Liver (tissue), 9 donors: ENCODE data around the gene NRM. TPM values are rescaled to one million over a fixed set of nuclear protein-coding genes. Genes with fewer than 3 reads are reported as not detected.

ENCODE experiments used
- DNase-seq: peaks from one replicate; pipeline ENCODE4 v3.0.0-alpha.2; 2017; ENCODE audit warnings: low spot score
- H3K27ac ChIP-seq, 2 donors: one replicate each; pipeline ENCODE4 v1.7.0; 2013; ENCODE audit warnings: inconsistent platforms in 2 of 2, low read length in 2 of 2, control low read depth in 1 of 2, low read depth in 1 of 2, mild to moderate bottlenecking in 1 of 2
- H3K27me3 ChIP-seq, 4 donors: one replicate each; pipeline versions ENCODE4 v1.6.1 to v1.7.0; 2013; ENCODE audit warnings: low read length in 3 of 4, inconsistent platforms in 1 of 4, mild to moderate bottlenecking in 1 of 4, moderate library complexity in 1 of 4; ENCODE audit not compliant: control insufficient read depth in 4 of 4, insufficient read depth in 4 of 4
- H3K36me3 ChIP-seq, 4 donors: one replicate each; pipeline versions ENCODE4 v1.6.1 to v1.7.0; 2013; ENCODE audit warnings: low read length in 3 of 4, mild to moderate bottlenecking in 3 of 4, low read depth in 1 of 4, moderate library complexity in 1 of 4; ENCODE audit not compliant: control insufficient read depth in 4 of 4, insufficient read depth in 3 of 4
- H3K4me1 ChIP-seq, 4 donors: one replicate each; pipeline versions ENCODE4 v1.6.1 to v1.7.0; 2013; ENCODE audit warnings: low read length in 3 of 4, mild to moderate bottlenecking in 3 of 4, moderate library complexity in 1 of 4; ENCODE audit not compliant: control insufficient read depth in 4 of 4, insufficient read depth in 4 of 4
- H3K4me3 ChIP-seq, 3 donors: one replicate each; pipeline versions ENCODE4 v1.6.1 to v1.7.0; 2013; ENCODE audit warnings: low read length in 3 of 3, control low read depth in 1 of 3, low read depth in 1 of 3, mild to moderate bottlenecking in 1 of 3
- H3K9ac ChIP-seq, 2 donors: one replicate each; pipeline ENCODE4 v1.7.0; 2013; ENCODE audit warnings: low read length in 2 of 2, mild to moderate bottlenecking in 2 of 2, moderate library complexity in 2 of 2, control low read depth in 1 of 2, low read depth in 1 of 2
- H3K9me3 ChIP-seq, 4 donors: one replicate each; pipeline versions ENCODE4 v1.6.1 to v1.7.0; 2013; ENCODE audit warnings: low read length in 3 of 4; ENCODE audit not compliant: control insufficient read depth in 4 of 4
- CTCF ChIP-seq: fragments of 150-350 bp; IDR thresholded peaks from 2 replicates; pipeline ENCODE4 v1.5.1; 2017; ENCODE audit warnings: improper control_type of control experiment, low read depth, low read length; ENCODE audit not compliant: missing input control
- FOXA1 ChIP-seq: IDR thresholded peaks from 2 replicates; pipeline ENCODE4 v1.6.1; 2016; ENCODE audit warnings: antibody characterized with exemption
- FOXA2 ChIP-seq: IDR thresholded peaks from 2 replicates; pipeline ENCODE4 v1.6.1; 2016; ENCODE audit warnings: antibody characterized with exemption
- GABPA ChIP-seq, 2 donors: IDR thresholded peaks in 1 of 2; conservative IDR thresholded peaks in 1 of 2; 2 replicates each; pipeline ENCODE4 v1.6.1; 2016; ENCODE audit warnings: antibody characterized with exemption in 2 of 2, mild to moderate bottlenecking in 1 of 2, moderate library complexity in 1 of 2
- HNF4A ChIP-seq, 2 donors: conservative IDR thresholded peaks; 2 replicates each; pipeline ENCODE4 v1.6.1; 2016; ENCODE audit warnings: antibody characterized with exemption in 2 of 2, mild to moderate bottlenecking in 2 of 2
- HNF4G ChIP-seq: IDR thresholded peaks from 2 replicates; pipeline ENCODE4 v1.6.1; 2016; ENCODE audit warnings: antibody characterized with exemption
- JUND ChIP-seq, 2 donors: IDR thresholded peaks; 2 replicates each; pipeline ENCODE4 v1.6.1; 2016; ENCODE audit warnings: antibody characterized with exemption in 2 of 2
- NR2F2 ChIP-seq: IDR thresholded peaks from 2 replicates; pipeline ENCODE4 v1.6.1; 2016; ENCODE audit warnings: antibody characterized with exemption
- RAD21 ChIP-seq, 2 donors: IDR thresholded peaks; 2 replicates each; pipeline ENCODE4 v1.6.1; 2016; ENCODE audit warnings: antibody characterized with exemption in 2 of 2, mild to moderate bottlenecking in 2 of 2
- REST ChIP-seq: IDR thresholded peaks from 2 replicates; pipeline ENCODE4 v1.6.1; 2016; ENCODE audit warnings: antibody characterized with exemption, mild to moderate bottlenecking
- RXRA ChIP-seq, 2 donors: IDR thresholded peaks; 2 replicates each; pipeline ENCODE4 v1.6.1; 2017 to 2018; ENCODE audit warnings: antibody characterized with exemption in 2 of 2, mild to moderate bottlenecking in 1 of 2
- SP1 ChIP-seq: IDR thresholded peaks from 2 replicates; pipeline ENCODE4 v1.6.1; 2018; ENCODE audit warnings: antibody characterized with exemption, mild to moderate bottlenecking
- TAF1 ChIP-seq: conservative IDR thresholded peaks from 2 replicates; pipeline ENCODE4 v1.6.1; 2016; ENCODE audit warnings: antibody characterized with exemption, mild to moderate bottlenecking
- YY1 ChIP-seq: IDR thresholded peaks from 2 replicates; pipeline ENCODE4 v1.6.1; 2016; ENCODE audit warnings: antibody characterized with exemption, mild to moderate bottlenecking
- ZBTB33 ChIP-seq: IDR thresholded peaks from 2 replicates; pipeline ENCODE4 v1.6.1; 2016; ENCODE audit warnings: antibody characterized with exemption
- WGBS: extraction: QIAGEN DNeasy Blood & Tissue Kit; methylation state at CpG from one replicate; pipeline ENCODE4 v1.1.7; 2013; 5-methylcytosine and 5-hydroxymethylcytosine counted together
- polyA plus RNA-seq, 2 donors: library from polyadenylated mRNA; stranded (reverse) in 1 of 2; unstranded in 1 of 2; fragments of 200-250 nt in 1 of 2; fragments of >200 nt in 1 of 2; fragmentation: Nextera tagmentation in 1 of 2; extraction: Ambion mirVana in 1 of 2; gene quantifications; one replicate each; pipeline versions ENCODE4 v1.2.1 to v1.2.3, GENCODE V29; 2013 to 2015
- total RNA-seq, 2 donors: library from RNA; depleted of rRNA; stranded (reverse); fragments of >200 nt; gene quantifications; one replicate each; pipeline ENCODE4 v1.2.3, GENCODE V29; 2014
- TF ChIP-seq, protein P1 (sequence below): IDR thresholded peaks from 2 replicates; pipeline ENCODE4 v1.6.1; 2016; ENCODE audit warnings: antibody characterized with exemption
- TF ChIP-seq, protein P2 (sequence below): IDR thresholded peaks from 2 replicates; pipeline ENCODE4 v1.6.1; 2016; ENCODE audit warnings: antibody characterized with exemption
- donor health status: healthy.
- donor health status: healthy.
- donor health status: healthy.
- donor health status: healthy.
- donor health status: healthy.

NRM gene
- total and polyA plus RNA-seq, 4 donors, result 0.59 to 3.3 (median 2.4) TPM

DNA sequence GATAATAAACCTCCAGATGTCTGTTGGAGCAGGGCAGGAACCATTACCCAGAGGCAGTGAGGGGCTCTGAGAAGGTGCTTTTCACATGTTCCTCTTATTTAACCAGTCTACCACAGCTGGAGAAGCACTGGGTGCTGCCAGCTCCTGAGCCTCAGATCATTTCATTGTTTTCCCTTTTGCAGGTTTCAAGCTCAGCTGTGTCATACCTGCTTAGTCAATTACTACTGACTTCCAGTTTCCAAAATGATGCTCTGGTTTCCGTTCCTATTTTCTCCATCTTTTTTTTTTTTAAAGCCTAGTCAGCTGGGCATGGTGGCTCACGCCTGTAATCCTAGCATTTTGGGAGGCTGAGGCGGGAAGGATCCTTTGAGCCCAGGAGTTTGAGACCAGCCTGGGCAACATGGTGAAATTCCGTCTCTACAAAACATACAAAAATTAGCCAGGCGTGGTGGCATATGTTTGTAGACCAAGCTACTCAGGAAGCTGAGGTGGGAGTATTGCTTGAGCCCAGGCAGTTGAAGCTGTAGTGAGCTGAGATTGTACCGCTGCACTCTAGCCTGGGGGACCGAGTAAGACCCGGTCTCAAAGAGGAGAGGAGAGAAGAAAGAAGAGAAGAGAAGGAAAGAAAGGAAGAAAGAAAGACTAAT, 45.0 kb upstream of the NRM start:
- H3K4me3 ChIP-seq, result no peak overlapping the region
- no peak overlapping the region for H3K27ac ChIP-seq
- no peaks in the 10 kb centered on the region for H3K27me3 ChIP-seq
- TF ChIP-seq TAF1 (no peak), RXRA (IDR thresholded peaks at IDR 0.05) (no peak), RAD21 (IDR thresholded peaks at IDR 0.05) (no peak), CTCF (no peak), FOXA1 (no peak), JUND (IDR thresholded peaks at IDR 0.05) (no peak), HNF4A (conservative IDR thresholded peaks at IDR 0.05) (no peak), HNF4G (no peak), REST (no peak), FOXA2 (no peak), ZBTB33 (no peak), NR2F2 (no peak), YY1 (no peak), SP1 (no peak), GABPA (IDR thresholded peaks at IDR 0.05 in 1 of 2, conservative IDR thresholded peaks at IDR 0.05 in 1 of 2) (no peak)
- TF ChIP-seq, protein P1, sequence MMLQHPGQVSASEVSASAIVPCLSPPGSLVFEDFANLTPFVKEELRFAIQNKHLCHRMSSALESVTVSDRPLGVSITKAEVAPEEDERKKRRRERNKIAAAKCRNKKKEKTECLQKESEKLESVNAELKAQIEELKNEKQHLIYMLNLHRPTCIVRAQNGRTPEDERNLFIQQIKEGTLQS, result no peak
- TF ChIP-seq, protein P2, sequence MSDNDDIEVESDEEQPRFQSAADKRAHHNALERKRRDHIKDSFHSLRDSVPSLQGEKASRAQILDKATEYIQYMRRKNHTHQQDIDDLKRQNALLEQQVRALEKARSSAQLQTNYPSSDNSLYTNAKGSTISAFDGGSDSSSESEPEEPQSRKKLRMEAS, result no peak
- H3K4me1 ChIP-seq, result peaks cover 0 to 4% (median under 1%) of the 10 kb centered on the region in 4 donors
- peaks cover 8 to 59% (median 40%) of the 10 kb centered on the region in 4 donors for H3K36me3 ChIP-seq
- no peak overlapping the region for H3K9ac ChIP-seq
- 88% methylated on average over 8 of the region's 8 CpGs for WGBS
- no peak for DNase-seq
- H3K9me3 ChIP-seq, result no peaks in the 10 kb centered on the region
